Measurements from ENCODE around the gene LYRM1.

Gene LYRM1

DNA sequence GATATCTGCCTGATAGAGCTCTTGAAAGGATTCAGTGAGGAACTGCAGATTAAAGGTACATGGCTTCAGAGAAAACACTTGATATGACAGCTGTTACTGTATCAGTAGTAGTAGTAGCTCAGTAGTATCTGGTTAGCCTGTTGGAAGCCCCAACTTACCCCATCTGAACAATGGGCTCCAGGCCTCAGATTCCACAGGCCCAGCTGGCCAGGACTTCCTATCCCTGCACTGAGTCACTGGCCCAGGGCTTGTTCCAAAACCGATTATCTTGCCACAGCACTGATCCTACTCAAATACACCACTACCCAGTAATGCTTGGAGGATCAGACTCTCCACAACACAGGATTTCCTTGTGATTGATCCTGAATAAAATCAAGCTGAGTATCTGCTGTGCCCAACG, 33.0 kb upstream of the LYRM1 start:
- Histone ChIP-seq H3K4me2 (ENCODE audit: low read depth, low read length, poor library complexity, severe bottlenecking) (no peak overlapping the region), H4K20me1 (ENCODE audit: low read depth, low read length) (no peaks in the 10 kb centered on the region), H3K36me3 (ENCODE audit: low read length) (no peaks in the 10 kb centered on the region), H3K9ac (ENCODE audit: low read length) (no peak overlapping the region), H2AFZ (ENCODE audit: low read depth, low read length, severe bottlenecking) (no peak overlapping the region), H3K27me3 (ENCODE audit: low read length) (no peaks in the 10 kb centered on the region), H3K4me3 (ENCODE audit: insufficient read depth, low read length, poor library complexity, severe bottlenecking) (no peak overlapping the region), H3K9me2 (replicated peaks; ENCODE audit: insufficient read depth, low read length) (no peaks in the 10 kb centered on the region), H3K27ac (ENCODE audit: low read depth, low read length) (no peak overlapping the region), H3K9me3 (ENCODE audit: insufficient read depth, low read length) (no peaks in the 10 kb centered on the region), H3F3A (ENCODE audit: insufficient read depth) (no peaks in the 10 kb centered on the region), H3K79me2 (ENCODE audit: insufficient read depth, low read length) (no peaks in the 10 kb centered on the region; the same call in 1 of the 2 replicates)
- TF ChIP-seq EZH2phosphoT487 (conservative IDR thresholded peaks at IDR 0.05; ENCODE audit: low read length): no peak
- TF ChIP-seq, protein P1, sequence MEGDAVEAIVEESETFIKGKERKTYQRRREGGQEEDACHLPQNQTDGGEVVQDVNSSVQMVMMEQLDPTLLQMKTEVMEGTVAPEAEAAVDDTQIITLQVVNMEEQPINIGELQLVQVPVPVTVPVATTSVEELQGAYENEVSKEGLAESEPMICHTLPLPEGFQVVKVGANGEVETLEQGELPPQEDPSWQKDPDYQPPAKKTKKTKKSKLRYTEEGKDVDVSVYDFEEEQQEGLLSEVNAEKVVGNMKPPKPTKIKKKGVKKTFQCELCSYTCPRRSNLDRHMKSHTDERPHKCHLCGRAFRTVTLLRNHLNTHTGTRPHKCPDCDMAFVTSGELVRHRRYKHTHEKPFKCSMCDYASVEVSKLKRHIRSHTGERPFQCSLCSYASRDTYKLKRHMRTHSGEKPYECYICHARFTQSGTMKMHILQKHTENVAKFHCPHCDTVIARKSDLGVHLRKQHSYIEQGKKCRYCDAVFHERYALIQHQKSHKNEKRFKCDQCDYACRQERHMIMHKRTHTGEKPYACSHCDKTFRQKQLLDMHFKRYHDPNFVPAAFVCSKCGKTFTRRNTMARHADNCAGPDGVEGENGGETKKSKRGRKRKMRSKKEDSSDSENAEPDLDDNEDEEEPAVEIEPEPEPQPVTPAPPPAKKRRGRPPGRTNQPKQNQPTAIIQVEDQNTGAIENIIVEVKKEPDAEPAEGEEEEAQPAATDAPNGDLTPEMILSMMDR (IDR thresholded peaks at IDR 0.05; ENCODE audit: insufficient read depth, low read length, poor library complexity, severe bottlenecking): no peak

DNA sequence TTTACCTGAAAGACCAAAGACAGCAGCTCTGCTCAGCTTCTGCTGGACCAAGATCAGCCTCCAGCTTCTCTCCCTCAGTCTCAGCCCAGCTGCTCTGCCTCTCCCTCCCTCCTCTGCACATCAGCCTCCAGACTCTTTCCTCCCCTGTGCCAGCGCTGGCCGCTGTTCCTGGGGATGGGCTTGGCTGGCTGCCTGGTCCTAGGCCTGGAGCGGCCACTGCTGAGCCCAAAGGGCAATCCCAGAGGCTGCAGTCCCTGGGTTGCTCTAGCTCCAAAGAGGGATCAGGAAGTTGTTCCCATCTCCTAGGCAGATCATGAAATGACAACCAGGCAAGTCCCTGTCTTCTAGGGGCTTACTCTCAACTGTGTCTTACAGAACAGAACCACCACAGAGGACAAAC, 31.7 kb upstream of the LYRM1 start:
- Histone ChIP-seq H3F3A (ENCODE audit: insufficient read depth) (no peaks in the 10 kb centered on the region), H3K4me3 (ENCODE audit: insufficient read depth, low read length, poor library complexity, severe bottlenecking) (no peak overlapping the region), H4K20me1 (ENCODE audit: low read depth, low read length) (no peaks in the 10 kb centered on the region), H3K4me2 (ENCODE audit: low read depth, low read length, poor library complexity, severe bottlenecking) (no peak overlapping the region), H2AFZ (ENCODE audit: low read depth, low read length, severe bottlenecking) (no peak overlapping the region), H3K79me2 (ENCODE audit: insufficient read depth, low read length) (no peaks in the 10 kb centered on the region; the same call in 1 of the 2 replicates), H3K9me2 (replicated peaks; ENCODE audit: insufficient read depth, low read length) (no peaks in the 10 kb centered on the region), H3K27me3 (ENCODE audit: low read length) (no peaks in the 10 kb centered on the region), H3K9ac (ENCODE audit: low read length) (no peak overlapping the region), H3K36me3 (ENCODE audit: low read length) (no peaks in the 10 kb centered on the region), H3K9me3 (ENCODE audit: insufficient read depth, low read length) (no peaks in the 10 kb centered on the region), H3K27ac (ENCODE audit: low read depth, low read length) (no peak overlapping the region)
- no peak for TF ChIP-seq EZH2phosphoT487 (conservative IDR thresholded peaks at IDR 0.05; ENCODE audit: low read length)
- TF ChIP-seq, protein P1 (IDR thresholded peaks at IDR 0.05; ENCODE audit: insufficient read depth, low read length, poor library complexity, severe bottlenecking): no peak

DNA sequence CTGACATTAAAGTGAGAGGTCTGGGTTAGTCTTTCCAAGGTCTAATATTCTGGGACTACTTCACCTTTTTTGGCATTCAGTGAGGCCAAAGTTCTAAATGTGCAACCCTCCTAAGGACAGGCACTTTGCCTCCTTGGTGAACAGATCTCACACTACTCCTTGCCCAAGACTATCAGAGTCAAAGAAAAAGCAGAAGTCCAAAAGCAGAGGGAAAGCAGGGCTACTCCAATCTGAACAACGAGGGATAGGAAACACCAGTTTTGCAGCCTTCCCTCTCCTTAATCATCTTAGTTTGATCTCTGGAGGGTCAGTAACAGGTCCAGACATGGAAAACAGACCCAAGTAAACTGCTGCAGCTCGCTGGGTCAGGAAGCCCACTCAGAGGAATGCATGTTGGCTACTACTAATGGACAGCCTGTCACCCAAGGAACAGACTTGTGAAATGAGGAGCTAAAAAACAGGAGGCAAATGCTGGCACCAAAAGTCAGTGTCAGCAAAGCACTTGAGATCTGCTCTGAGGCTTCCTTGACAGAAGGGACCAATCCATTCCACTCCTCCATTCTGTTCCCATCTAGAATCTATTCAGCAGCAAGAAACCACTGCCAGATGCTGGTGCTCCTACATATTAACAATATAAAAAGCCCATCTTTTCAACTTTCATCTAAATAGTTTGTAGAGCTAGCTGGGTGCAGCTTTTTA, 30.3 kb upstream of the LYRM1 start:
- Histone ChIP-seq H3K36me3 (ENCODE audit: low read length) (no peaks in the 10 kb centered on the region), H3K9me2 (replicated peaks; ENCODE audit: insufficient read depth, low read length) (no peaks in the 10 kb centered on the region), H3K9me3 (ENCODE audit: insufficient read depth, low read length) (no peaks in the 10 kb centered on the region), H3K4me3 (ENCODE audit: insufficient read depth, low read length, poor library complexity, severe bottlenecking) (no peak overlapping the region), H4K20me1 (ENCODE audit: low read depth, low read length) (no peaks in the 10 kb centered on the region), H3K27ac (ENCODE audit: low read depth, low read length) (no peak overlapping the region), H3K27me3 (ENCODE audit: low read length) (no peaks in the 10 kb centered on the region), H2AFZ (ENCODE audit: low read depth, low read length, severe bottlenecking) (no peak overlapping the region), H3F3A (ENCODE audit: insufficient read depth) (no peaks in the 10 kb centered on the region), H3K79me2 (ENCODE audit: insufficient read depth, low read length) (no peaks in the 10 kb centered on the region; the same call in 1 of the 2 replicates), H3K9ac (ENCODE audit: low read length) (no peak overlapping the region), H3K4me2 (ENCODE audit: low read depth, low read length, poor library complexity, severe bottlenecking) (no peak overlapping the region)
- TF ChIP-seq EZH2phosphoT487 (conservative IDR thresholded peaks at IDR 0.05; ENCODE audit: low read length): no peak

DNA sequence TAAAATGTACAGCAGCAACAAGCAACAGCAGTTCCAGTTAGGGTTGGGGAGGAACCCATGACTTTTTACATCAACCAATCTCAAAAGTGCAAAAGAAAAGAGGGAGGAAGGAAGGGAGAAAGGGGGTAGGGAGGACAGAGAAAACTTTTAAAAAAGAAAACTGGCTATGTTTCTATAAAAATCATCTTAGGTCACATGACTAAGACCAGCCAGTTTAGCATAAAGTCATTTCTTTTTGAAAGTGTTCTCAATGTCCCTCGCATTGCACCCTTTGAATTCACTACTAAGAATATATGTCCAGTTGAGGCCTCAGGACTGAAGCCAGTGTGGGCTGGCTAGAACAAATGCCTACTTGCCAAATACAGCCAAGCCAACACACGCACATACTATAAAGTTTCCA, 29.3 kb upstream of the LYRM1 start:
- Histone ChIP-seq H3K79me2 (ENCODE audit: insufficient read depth, low read length) (no peaks in the 10 kb centered on the region; the same call in 1 of the 2 replicates), H3K9ac (ENCODE audit: low read length) (no peak overlapping the region)

More for the DNA sequence above, 29.3 kb upstream of the LYRM1 start:
- Histone ChIP-seq H3K4me3 (ENCODE audit: insufficient read depth, low read length, poor library complexity, severe bottlenecking) (no peak overlapping the region), H3K36me3 (ENCODE audit: low read length) (no peaks in the 10 kb centered on the region), H3F3A (ENCODE audit: insufficient read depth) (no peaks in the 10 kb centered on the region), H3K27me3 (ENCODE audit: low read length) (no peaks in the 10 kb centered on the region), H4K20me1 (ENCODE audit: low read depth, low read length) (no peaks in the 10 kb centered on the region), H3K9me3 (ENCODE audit: insufficient read depth, low read length) (no peaks in the 10 kb centered on the region), H3K9me2 (replicated peaks; ENCODE audit: insufficient read depth, low read length) (no peaks in the 10 kb centered on the region), H3K4me2 (ENCODE audit: low read depth, low read length, poor library complexity, severe bottlenecking) (no peak overlapping the region), H2AFZ (ENCODE audit: low read depth, low read length, severe bottlenecking) (no peak overlapping the region), H3K27ac (ENCODE audit: low read depth, low read length) (no peak overlapping the region)
- no peak for TF ChIP-seq EZH2phosphoT487 (conservative IDR thresholded peaks at IDR 0.05; ENCODE audit: low read length)
- TF ChIP-seq, protein P1 (IDR thresholded peaks at IDR 0.05; ENCODE audit: insufficient read depth, low read length, poor library complexity, severe bottlenecking): no peak
